HCT116 (cell line): ENCODE measurements around the gene NEUROD4.

Experiments used
- ATF3 ChIP-seq: IDR thresholded peaks from 2 replicates; pipeline ENCODE4 v1.6.1; 2012
- CTCF ChIP-seq, 3 experiments: fragments of 200-600 bp in 1 of 3; sonication (generic) in 1 of 3; IDR thresholded peaks in 2 of 3; conservative IDR thresholded peaks in 1 of 3; 2 replicates each; pipeline ENCODE4 v1.5.1; 2012 to 2017; ENCODE audit warnings: low read depth in 2 of 3, low read length in 2 of 3, antibody characterized with exemption in 1 of 3, borderline replicate concordance in 1 of 3, control low read depth in 1 of 3, mild to moderate bottlenecking in 1 of 3, mixed read lengths in 1 of 3, mixed run types in 1 of 3, moderate library complexity in 1 of 3; ENCODE audit not compliant: insufficient read depth in 1 of 3
- POLR2A ChIP-seq: IDR thresholded peaks from 2 replicates; pipeline ENCODE4 v1.7.0; 2011; ENCODE audit warnings: borderline replicate concordance; ENCODE audit not compliant: insufficient read depth, insufficient read length; ENCODE audit errors: extremely low read depth
- SIN3A ChIP-seq: IDR thresholded peaks from 2 replicates; pipeline ENCODE4 v1.6.1; 2012; ENCODE audit warnings: low read depth
- SP1 ChIP-seq: IDR thresholded peaks from 2 replicates; pipeline ENCODE4 v1.6.1; 2012; ENCODE audit warnings: low read depth
- SRF ChIP-seq: IDR thresholded peaks from 2 replicates; pipeline ENCODE4 v1.6.1; 2012; ENCODE audit warnings: low read depth
- TF ChIP-seq, protein P1 (sequence below): IDR thresholded peaks from 2 replicates; pipeline ENCODE4 v1.6.1; 2011; ENCODE audit warnings: mild to moderate bottlenecking, low read length, moderate library complexity; ENCODE audit not compliant: insufficient replicate concordance; ENCODE audit errors: extremely low read depth

GRCh38 chr12:54973556-54973955 is 46.2 kb upstream of the NEUROD4 start:
- TF ChIP-seq ATF3 (no peak), SRF (no peak), CTCF (IDR thresholded peaks at IDR 0.05 in 2 of 3, conservative IDR thresholded peaks at IDR 0.05 in 1 of 3; ENCODE audit: borderline replicate concordance in 1 of 3, insufficient read depth in 1 of 3, low read depth in 2 of 3, low read length in 2 of 3) (no peak), POLR2A (no peak), SIN3A (no peak), SP1 (no peak)
- TF ChIP-seq, protein P1, sequence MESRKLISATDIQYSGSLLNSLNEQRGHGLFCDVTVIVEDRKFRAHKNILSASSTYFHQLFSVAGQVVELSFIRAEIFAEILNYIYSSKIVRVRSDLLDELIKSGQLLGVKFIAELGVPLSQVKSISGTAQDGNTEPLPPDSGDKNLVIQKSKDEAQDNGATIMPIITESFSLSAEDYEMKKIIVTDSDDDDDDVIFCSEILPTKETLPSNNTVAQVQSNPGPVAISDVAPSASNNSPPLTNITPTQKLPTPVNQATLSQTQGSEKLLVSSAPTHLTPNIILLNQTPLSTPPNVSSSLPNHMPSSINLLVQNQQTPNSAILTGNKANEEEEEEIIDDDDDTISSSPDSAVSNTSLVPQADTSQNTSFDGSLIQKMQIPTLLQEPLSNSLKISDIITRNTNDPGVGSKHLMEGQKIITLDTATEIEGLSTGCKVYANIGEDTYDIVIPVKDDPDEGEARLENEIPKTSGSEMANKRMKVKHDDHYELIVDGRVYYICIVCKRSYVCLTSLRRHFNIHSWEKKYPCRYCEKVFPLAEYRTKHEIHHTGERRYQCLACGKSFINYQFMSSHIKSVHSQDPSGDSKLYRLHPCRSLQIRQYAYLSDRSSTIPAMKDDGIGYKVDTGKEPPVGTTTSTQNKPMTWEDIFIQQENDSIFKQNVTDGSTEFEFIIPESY = no peak
